Keratinocyte (primary cell): Measurements from ENCODE around the gene HDGFL3. TPM values are rescaled to one million over a fixed set of nuclear protein-coding genes. Genes with fewer than 3 reads are reported as not detected.

Experiments used
- DNase-seq: peaks from one replicate; pipeline ENCODE4 v3.0.0-alpha.2; 2011; ENCODE audit warnings: low read depth, missing footprints, low spot score
- FAIRE-seq: peaks from 2 replicates; lab custom pipeline; 2011; peaks lifted over from hg19 to GRCh38; lab: Jason Lieb, UNC
- H2AFZ ChIP-seq: 2 replicates; pipeline ENCODE4 v1.6.0; 2012; ENCODE audit warnings: low read length, control low read depth, inconsistent platforms; ENCODE audit not compliant: control insufficient read depth
- H3K27ac ChIP-seq: 2 replicates; pipeline ENCODE4 v1.5.1; 2011; ENCODE audit warnings: low read length; ENCODE audit not compliant: control insufficient read depth, insufficient read depth
- H3K27me3 ChIP-seq: 3 replicates; pipeline ENCODE4 v1.6.0; 2011; ENCODE audit warnings: low read length; ENCODE audit not compliant: control insufficient read depth, insufficient read depth; ENCODE audit errors: extremely low read depth
- H3K36me3 ChIP-seq, 2 experiments: 2 replicates in 1 of 2; 3 replicates in 1 of 2; pipeline ENCODE4 v1.5.1; 2011; ENCODE audit warnings: low read length in 2 of 2, mild to moderate bottlenecking in 1 of 2; ENCODE audit not compliant: control insufficient read depth in 2 of 2, insufficient read depth in 2 of 2; ENCODE audit errors: extremely low read depth in 1 of 2
- H3K4me1 ChIP-seq: 3 replicates; pipeline ENCODE4 v1.5.1; 2011; ENCODE audit warnings: low read length; ENCODE audit not compliant: control insufficient read depth, insufficient read depth; ENCODE audit errors: extremely low read depth
- H3K4me2 ChIP-seq: 3 replicates; pipeline ENCODE4 v1.6.0; 2011; ENCODE audit warnings: low read depth, low read length; ENCODE audit not compliant: control insufficient read depth, insufficient read depth; ENCODE audit errors: extremely low read depth
- H3K4me3 ChIP-seq, 3 experiments: fragments of 200-600 bp in 1 of 3; sonication (generic) in 1 of 3; 2 replicates in 2 of 3; 3 replicates in 1 of 3; pipeline ENCODE4 v1.5.1; 2011 to 2016; ENCODE audit warnings: low read length in 3 of 3, mild to moderate bottlenecking in 3 of 3, control low read depth in 2 of 3, inconsistent platforms in 1 of 3, low read depth in 1 of 3, mixed read lengths in 1 of 3, mixed run types in 1 of 3, moderate library complexity in 1 of 3; ENCODE audit not compliant: control insufficient read depth in 2 of 3, insufficient read depth in 2 of 3; ENCODE audit errors: extremely low read depth in 1 of 3
- H3K79me2 ChIP-seq: 2 replicates; pipeline ENCODE4 v1.6.0; 2012; ENCODE audit warnings: low read length; ENCODE audit not compliant: control insufficient read depth, insufficient read depth
- H3K9ac ChIP-seq: 3 replicates; pipeline ENCODE4 v1.6.0; 2011; ENCODE audit warnings: low read length; ENCODE audit not compliant: control insufficient read depth, insufficient read depth; ENCODE audit errors: extremely low read depth
- H3K9me1 ChIP-seq: 3 replicates; pipeline ENCODE4 v1.6.0; 2011; ENCODE audit warnings: low read length; ENCODE audit not compliant: control insufficient read depth, insufficient read depth; ENCODE audit errors: extremely low read depth
- H3K9me3 ChIP-seq: 2 replicates; pipeline ENCODE4 v1.5.1; 2012; ENCODE audit warnings: low read depth, low read length; ENCODE audit not compliant: control insufficient read depth
- H4K20me1 ChIP-seq: 3 replicates; pipeline ENCODE4 v1.6.0; 2011; ENCODE audit warnings: low read length; ENCODE audit not compliant: control insufficient read depth, insufficient read depth; ENCODE audit errors: extremely low read depth
- CTCF ChIP-seq, 3 experiments: IDR thresholded peaks in 1 of 3; conservative IDR thresholded peaks in 1 of 3; optimal IDR thresholded peaks in 1 of 3; 2 replicates in 2 of 3; 3 replicates in 1 of 3; pipeline versions ENCODE3 to v1.5.1; 2011; ENCODE audit warnings: low read length in 3 of 3, mild to moderate bottlenecking in 3 of 3, moderate library complexity in 2 of 3, control low read depth in 1 of 3, inconsistent platforms in 1 of 3; ENCODE audit not compliant: insufficient read depth in 2 of 3; ENCODE audit errors: extremely low read depth in 1 of 3
- EZH2 ChIP-seq: IDR thresholded peaks from one replicate; pipeline ENCODE4 v1.6.1; 2012; ENCODE audit warnings: inconsistent platforms, mild to moderate bottlenecking, low read length, moderate library complexity
- dilution Hi-C: fragments of 300-500 bp; cut with MboI; formaldehyde crosslinking; loops from one replicate; pipeline ENCODE4 v1.7.0; 2020; ENCODE audit warnings: low sequenced_read_pairs; ENCODE audit not compliant: extremely low pct_ligation_motif_present
- polyA plus RNA-seq, 5 experiments: library from polyadenylated mRNA; depleted of rRNA in 3 of 5; stranded (reverse) in 3 of 5; stranded (forward) in 1 of 5; unstranded in 1 of 5; fragments of >200 nt; gene quantifications; 1 replicate in 1 of 5; 2 replicates in 3 of 5; 3 replicates in 1 of 5; pipeline versions ENCODE4 v1.2.1 to v1.2.3, GENCODE V29; 2011 to 2012; ENCODE audit warnings: missing spikeins in 2 of 5, low read depth in 1 of 5, low replicate concordance in 1 of 5

HDGFL3 gene
- polyA plus RNA-seq, 1 donor (not counting 4 experiments of a cell fraction or from before 2014, with no cell fraction given) = 35.1 TPM

GRCh38 chr15:83106994-83107840, 100.4 kb downstream of the HDGFL3 start, which contains the start of gene TM6SF1:
Gene TM6SF1 (plus strand): TSS chr15:83107645. CDS start chr15:83107681, 36 bp downstream.
- Histone ChIP-seq H3K4me1 (no peaks in the 10 kb centered on the region), H3K36me3 (no peaks in the 10 kb centered on the region), H4K20me1 (no peaks in the 10 kb centered on the region), H3K9me3 (no peaks in the 10 kb centered on the region), H3K9ac (no peak within 1 kb of the TSS), H3K27me3 (peaks cover 41% of the 10 kb centered on the region), H3K27ac (no peak within 1 kb of the TSS), H3K79me2 (no peaks in the 10 kb centered on the region), H3K4me2 (peak within 1 kb of the TSS; percentile 78), H2AFZ (peak within 1 kb of the TSS; percentile 12), H3K4me3 (peak within 1 kb of the TSS; percentile 7 to 62 (median 27)), H3K9me1 (no peaks in the 10 kb centered on the region)
- no peak for DNase-seq
- dilution Hi-C loops = no loop called here
- no peak for FAIRE-seq
- TF ChIP-seq EZH2 (peak; percentile 90), CTCF (optimal IDR thresholded peaks at IDR 0.05 in 1 of 3, IDR thresholded peaks at IDR 0.05 in 1 of 3, conservative IDR thresholded peaks at IDR 0.05 in 1 of 3; ENCODE audit: extremely low read depth in 1 of 3, insufficient read depth in 2 of 3, low read length in 3 of 3) (no peak)

- no peak overlapping the region for H3K9ac ChIP-seq
- TF ChIP-seq CTCF (optimal IDR thresholded peaks at IDR 0.05 in 1 of 3, IDR thresholded peaks at IDR 0.05 in 1 of 3, conservative IDR thresholded peaks at IDR 0.05 in 1 of 3; ENCODE audit: extremely low read depth in 1 of 3, insufficient read depth in 2 of 3, low read length in 3 of 3) = no peak
- TF ChIP-seq EZH2 = no peak
- no peak overlapping the region for H2AFZ ChIP-seq
- H3K9me1 ChIP-seq = no peaks in the 10 kb centered on the region
- no peaks in the 10 kb centered on the region for H3K9me3 ChIP-seq
- H3K4me3 ChIP-seq = no peak overlapping the region
- no peaks in the 10 kb centered on the region for H4K20me1 ChIP-seq
- FAIRE-seq = no peak
- no peaks in the 10 kb centered on the region for H3K79me2 ChIP-seq
- no peak overlapping the region for H3K4me2 ChIP-seq
- dilution Hi-C loops = no loop called here
- no peaks in the 10 kb centered on the region for H3K4me1 ChIP-seq
- DNase-seq = no peak
- no peak overlapping the region for H3K27ac ChIP-seq
- peaks cover 45% of the 10 kb centered on the region for H3K27me3 ChIP-seq
- H3K36me3 ChIP-seq = no peaks in the 10 kb centered on the region
These were observed 102.2 kb downstream of the HDGFL3 start for GRCh38 chr15:83105440-83105839.
